WTC11 (cell line): Measurements from ENCODE around the gene COL16A1. TPM values are rescaled to one million over a fixed set of nuclear protein-coding genes. Genes with fewer than 3 reads are reported as not detected.

Experiments
- ATAC-seq: fragments of 200-7000 bp; cut with Tn5 transposase; 2 replicates; pipeline ENCODE4 v1.10.0; 2021; ENCODE audit warnings: mild to moderate bottlenecking, moderate library complexity
- CTCF ChIA-PET: fragments of 300-600 bp; sonication (Branson Sonifier 250); formaldehyde crosslinking; loops from one replicate; lab custom pipeline; 2021; ENCODE audit warnings: antibody characterized with exemption; lab: Charles Lee
- POLR2A ChIA-PET: fragments of 350-600 bp; sonication (Branson Sonifier 250); formaldehyde crosslinking; loops from one replicate; lab custom pipeline; 2021; ENCODE audit warnings: antibody characterized with exemption; lab: Charles Lee
- DNase-seq: peaks from one replicate; pipeline ENCODE4 v3.0.0; 2021; ENCODE audit warnings: low spot score
- H3K27ac Mint-ChIP-seq: 2 replicates; pipeline ENCODE4 v1.8.0; 2021; ENCODE audit warnings: mixed read lengths
- H3K27me3 Mint-ChIP-seq: 2 replicates; pipeline ENCODE4 v1.8.0; 2021; ENCODE audit warnings: low read depth, mild to moderate bottlenecking, moderate library complexity, mixed read lengths
- H3K36me3 Mint-ChIP-seq: 2 replicates; pipeline ENCODE4 v1.8.0; 2021; ENCODE audit warnings: mixed read lengths
- H3K4me1 Mint-ChIP-seq: 2 replicates; pipeline ENCODE4 v1.8.0; 2022; ENCODE audit warnings: mixed read lengths
- H3K4me3 Mint-ChIP-seq: 2 replicates; pipeline ENCODE4 v1.8.0; 2021; ENCODE audit warnings: mild to moderate bottlenecking, moderate library complexity, mixed read lengths
- H3K9me3 Mint-ChIP-seq: 2 replicates; pipeline ENCODE4 v1.8.0; 2021; ENCODE audit warnings: mixed read lengths
- ATF6 ChIP-seq: sonication (generic); formaldehyde crosslinking; IDR thresholded peaks from 2 replicates; pipeline ENCODE4 v1.8.1; 2023; ENCODE audit warnings: mild to moderate bottlenecking, missing genetic modification reagents
- E2F1 ChIP-seq: sonication (generic); formaldehyde crosslinking; IDR thresholded peaks from 2 replicates; pipeline ENCODE4 v1.8.0; 2022; ENCODE audit warnings: mild to moderate bottlenecking, missing genetic modification reagents
- E2F5 ChIP-seq: sonication (generic); formaldehyde crosslinking; IDR thresholded peaks from 2 replicates; pipeline ENCODE4 v1.8.1; 2022; ENCODE audit warnings: mild to moderate bottlenecking, moderate library complexity, missing genetic modification reagents
- ELF4 ChIP-seq: sonication (generic); formaldehyde crosslinking; IDR thresholded peaks from 2 replicates; pipeline ENCODE4 v1.8.1; 2022; ENCODE audit warnings: low read depth, mild to moderate bottlenecking, moderate library complexity, missing genetic modification reagents
- ESRRA ChIP-seq: sonication (generic); formaldehyde crosslinking; IDR thresholded peaks from 2 replicates; pipeline ENCODE4 v1.8.1; 2022; ENCODE audit warnings: mild to moderate bottlenecking, missing genetic modification reagents, borderline replicate concordance
- FOXK1 ChIP-seq: sonication (generic); formaldehyde crosslinking; IDR thresholded peaks from 2 replicates; pipeline ENCODE4 v1.8.0; 2022; ENCODE audit warnings: mild to moderate bottlenecking, moderate library complexity, missing genetic modification reagents
- FOXP4 ChIP-seq: sonication (generic); formaldehyde crosslinking; IDR thresholded peaks from 2 replicates; pipeline ENCODE4 v1.8.0; 2022; ENCODE audit warnings: mild to moderate bottlenecking, missing genetic modification reagents
- HMGA2 ChIP-seq: fragments of 250-450 bp; sonication (Bioruptor Pico); IDR thresholded peaks from 2 replicates; pipeline ENCODE4 v1.4.0; 2021; ENCODE audit warnings: mild to moderate bottlenecking, moderate library complexity
- IRF2 ChIP-seq: sonication (generic); formaldehyde crosslinking; IDR thresholded peaks from 2 replicates; pipeline ENCODE4 v1.8.0; 2022; ENCODE audit warnings: low read depth, missing genetic modification reagents, borderline replicate concordance
- KAT7 ChIP-seq: sonication (generic); formaldehyde crosslinking; IDR thresholded peaks from 2 replicates; pipeline ENCODE4 v1.8.1; 2023; ENCODE audit warnings: missing genetic modification reagents, mild to moderate bottlenecking, borderline replicate concordance
- RORB ChIP-seq: fragments of 250-450 bp; sonication (Bioruptor Pico); IDR thresholded peaks from 2 replicates; pipeline ENCODE4 v1.9.0; 2021; ENCODE audit warnings: mild to moderate bottlenecking
- TEAD1 ChIP-seq: sonication (generic); formaldehyde crosslinking; IDR thresholded peaks from 2 replicates; pipeline ENCODE4 v1.8.0; 2022; ENCODE audit warnings: mild to moderate bottlenecking, missing genetic modification reagents
- TP53 ChIP-seq: sonication (generic); formaldehyde crosslinking; IDR thresholded peaks from 2 replicates; pipeline ENCODE4 v1.8.1; 2023; ENCODE audit warnings: mild to moderate bottlenecking, missing genetic modification reagents
- USF1 ChIP-seq: sonication (generic); formaldehyde crosslinking; IDR thresholded peaks from 2 replicates; pipeline ENCODE4 v1.8.0; 2022; ENCODE audit warnings: mild to moderate bottlenecking, missing genetic modification reagents
- ZNF232 ChIP-seq: sonication (generic); formaldehyde crosslinking; IDR thresholded peaks from 2 replicates; pipeline ENCODE4 v1.8.0; 2022; ENCODE audit warnings: mild to moderate bottlenecking, missing genetic modification reagents
- ZNF671 ChIP-seq: fragments of 250-450 bp; sonication (Bioruptor Pico); IDR thresholded peaks from 2 replicates; pipeline ENCODE4 v1.8.0; 2021; ENCODE audit warnings: mild to moderate bottlenecking
- ZSCAN18 ChIP-seq: fragments of 250-450 bp; sonication (Bioruptor Pico); IDR thresholded peaks from 2 replicates; pipeline ENCODE4 v2.1.2; 2022; ENCODE audit warnings: mild to moderate bottlenecking, moderate library complexity
- total RNA-seq: library from RNA; stranded (reverse); gene quantifications from 3 replicates; pipeline ENCODE4 v1.2.3, GENCODE V29; 2021

Gene COL16A1
- total RNA-seq, 1 experiment from 2014 or later, result 8.8 TPM

GRCh38 chr1:31687601-31688000 lies 16.2 kb downstream of the COL16A1 start:
- ATAC-seq (no peak), DNase-seq (no peak)
- ChIA-PET POLR2A (no interaction called here), CTCF (interaction anchor here (1.4 to 2.0 kb wide), 2 partner anchors 26 to 28 kb away, joined by 3 to 9 read pairs; no protein-coding TSS in a partner anchor)
- Mint-ChIP-seq H3K4me3 (no peak overlapping the region), H3K4me1 (peaks cover 2% of the 10 kb centered on the region; the same call in 1 of the 2 replicates), H3K9me3 (no peaks in the 10 kb centered on the region), H3K27ac (no peak overlapping the region), H3K27me3 (no peaks in the 10 kb centered on the region; the same call in 1 of the 2 replicates), H3K36me3 (no peaks in the 10 kb centered on the region)
- TF ChIP-seq FOXK1 (no peak), RORB (CRISPR knock-in tag) (no peak), IRF2 (no peak), HMGA2 (CRISPR knock-in tag) (no peak)

- DNase-seq, result no peak
- CTCF ChIA-PET, result interaction anchor here (1.2 to 1.6 kb wide), 3 partner anchors 18 to 103 kb away, joined by 4 to 6 read pairs (median 5); partner anchors contain the start of gene COL16A1
- ATAC-seq, result no peak
- H3K27ac Mint-ChIP-seq, result no peak overlapping the region
- no peaks in the 10 kb centered on the region for H3K36me3 Mint-ChIP-seq
- POLR2A ChIA-PET, result interaction anchor here (1.4 kb wide), 1 partner anchor 16 kb away, joined by 3 read pairs; no protein-coding TSS in a partner anchor
- TF ChIP-seq KAT7 (no peak), ZNF232 (no peak), ATF6 (CRISPR knock-in tag) (no peak), FOXP4 (CRISPR knock-in tag) (no peak), ZSCAN18 (no peak), ELF4 (CRISPR knock-in tag) (no peak), ZNF671 (CRISPR knock-in tag) (no peak), ESRRA (CRISPR knock-in tag) (no peak), TP53 (no peak), E2F1 (CRISPR knock-in tag) (no peak), USF1 (CRISPR knock-in tag) (no peak), E2F5 (CRISPR knock-in tag) (no peak), TEAD1 (CRISPR knock-in tag) (no peak)
- no peak overlapping the region for H3K4me3 Mint-ChIP-seq
- H3K4me1 Mint-ChIP-seq, result peaks cover 2% of the 10 kb centered on the region; the same call in 1 of the 2 replicates
- H3K9me3 Mint-ChIP-seq, result no peaks in the 10 kb centered on the region
- no peaks in the 10 kb centered on the region; the same call in 1 of the 2 replicates for H3K27me3 Mint-ChIP-seq
These were observed 18.0 kb downstream of the COL16A1 start for GRCh38 chr1:31685795-31686194.
